Keratinocyte (primary cell): ENCODE results near the gene GTF3C4. TPM values are rescaled to one million over a fixed set of nuclear protein-coding genes. Genes with fewer than 3 reads are reported as not detected.

Experiments
- DNase-seq: peaks from one replicate; pipeline ENCODE4 v3.0.0-alpha.2; 2011; ENCODE audit warnings: low read depth, missing footprints, low spot score
- FAIRE-seq: peaks from 2 replicates; lab custom pipeline; 2011; peaks lifted over from hg19 to GRCh38; lab: Jason Lieb, UNC
- H2AFZ ChIP-seq: 2 replicates; pipeline ENCODE4 v1.6.0; 2012; ENCODE audit warnings: low read length, control low read depth, inconsistent platforms; ENCODE audit not compliant: control insufficient read depth
- H3K27ac ChIP-seq: 2 replicates; pipeline ENCODE4 v1.5.1; 2011; ENCODE audit warnings: low read length; ENCODE audit not compliant: control insufficient read depth, insufficient read depth
- H3K27me3 ChIP-seq: 3 replicates; pipeline ENCODE4 v1.6.0; 2011; ENCODE audit warnings: low read length; ENCODE audit not compliant: control insufficient read depth, insufficient read depth; ENCODE audit errors: extremely low read depth
- H3K36me3 ChIP-seq, 2 experiments: 2 replicates in 1 of 2; 3 replicates in 1 of 2; pipeline ENCODE4 v1.5.1; 2011; ENCODE audit warnings: low read length in 2 of 2, mild to moderate bottlenecking in 1 of 2; ENCODE audit not compliant: control insufficient read depth in 2 of 2, insufficient read depth in 2 of 2; ENCODE audit errors: extremely low read depth in 1 of 2
- H3K4me1 ChIP-seq: 3 replicates; pipeline ENCODE4 v1.5.1; 2011; ENCODE audit warnings: low read length; ENCODE audit not compliant: control insufficient read depth, insufficient read depth; ENCODE audit errors: extremely low read depth
- H3K4me2 ChIP-seq: 3 replicates; pipeline ENCODE4 v1.6.0; 2011; ENCODE audit warnings: low read depth, low read length; ENCODE audit not compliant: control insufficient read depth, insufficient read depth; ENCODE audit errors: extremely low read depth
- H3K4me3 ChIP-seq, 3 experiments: fragments of 200-600 bp in 1 of 3; sonication (generic) in 1 of 3; 2 replicates in 2 of 3; 3 replicates in 1 of 3; pipeline ENCODE4 v1.5.1; 2011 to 2016; ENCODE audit warnings: low read length in 3 of 3, mild to moderate bottlenecking in 3 of 3, control low read depth in 2 of 3, inconsistent platforms in 1 of 3, low read depth in 1 of 3, mixed read lengths in 1 of 3, mixed run types in 1 of 3, moderate library complexity in 1 of 3; ENCODE audit not compliant: control insufficient read depth in 2 of 3, insufficient read depth in 2 of 3; ENCODE audit errors: extremely low read depth in 1 of 3
- H3K79me2 ChIP-seq: 2 replicates; pipeline ENCODE4 v1.6.0; 2012; ENCODE audit warnings: low read length; ENCODE audit not compliant: control insufficient read depth, insufficient read depth
- H3K9ac ChIP-seq: 3 replicates; pipeline ENCODE4 v1.6.0; 2011; ENCODE audit warnings: low read length; ENCODE audit not compliant: control insufficient read depth, insufficient read depth; ENCODE audit errors: extremely low read depth
- H3K9me1 ChIP-seq: 3 replicates; pipeline ENCODE4 v1.6.0; 2011; ENCODE audit warnings: low read length; ENCODE audit not compliant: control insufficient read depth, insufficient read depth; ENCODE audit errors: extremely low read depth
- H3K9me3 ChIP-seq: 2 replicates; pipeline ENCODE4 v1.5.1; 2012; ENCODE audit warnings: low read depth, low read length; ENCODE audit not compliant: control insufficient read depth
- H4K20me1 ChIP-seq: 3 replicates; pipeline ENCODE4 v1.6.0; 2011; ENCODE audit warnings: low read length; ENCODE audit not compliant: control insufficient read depth, insufficient read depth; ENCODE audit errors: extremely low read depth
- CTCF ChIP-seq, 3 experiments: IDR thresholded peaks in 1 of 3; conservative IDR thresholded peaks in 1 of 3; optimal IDR thresholded peaks in 1 of 3; 2 replicates in 2 of 3; 3 replicates in 1 of 3; pipeline versions ENCODE3 to v1.5.1; 2011; ENCODE audit warnings: low read length in 3 of 3, mild to moderate bottlenecking in 3 of 3, moderate library complexity in 2 of 3, control low read depth in 1 of 3, inconsistent platforms in 1 of 3; ENCODE audit not compliant: insufficient read depth in 2 of 3; ENCODE audit errors: extremely low read depth in 1 of 3
- EZH2 ChIP-seq: IDR thresholded peaks from one replicate; pipeline ENCODE4 v1.6.1; 2012; ENCODE audit warnings: inconsistent platforms, mild to moderate bottlenecking, low read length, moderate library complexity
- dilution Hi-C: fragments of 300-500 bp; cut with MboI; formaldehyde crosslinking; loops from one replicate; pipeline ENCODE4 v1.7.0; 2020; ENCODE audit warnings: low sequenced_read_pairs; ENCODE audit not compliant: extremely low pct_ligation_motif_present
- polyA plus RNA-seq, 5 experiments: library from polyadenylated mRNA; depleted of rRNA in 3 of 5; stranded (reverse) in 3 of 5; stranded (forward) in 1 of 5; unstranded in 1 of 5; fragments of >200 nt; gene quantifications; 1 replicate in 1 of 5; 2 replicates in 3 of 5; 3 replicates in 1 of 5; pipeline versions ENCODE4 v1.2.1 to v1.2.3, GENCODE V29; 2011 to 2012; ENCODE audit warnings: missing spikeins in 2 of 5, low read depth in 1 of 5, low replicate concordance in 1 of 5

Gene GTF3C4
- polyA plus RNA-seq, 1 donor (not counting 4 experiments of a cell fraction or from before 2014, with no cell fraction given) = 7.7 TPM

- no peak overlapping the region for H3K4me3 ChIP-seq
- no peaks in the 10 kb centered on the region for H3K79me2 ChIP-seq
- FAIRE-seq = no peak
- H3K27me3 ChIP-seq = peaks cover 37% of the 10 kb centered on the region
- no peak overlapping the region for H3K9ac ChIP-seq
- H3K27ac ChIP-seq = no peak overlapping the region
- no peaks in the 10 kb centered on the region for H3K9me1 ChIP-seq
- no peaks in the 10 kb centered on the region for H4K20me1 ChIP-seq
- dilution Hi-C loops = no loop called here
- no peak for DNase-seq
- TF ChIP-seq CTCF (optimal IDR thresholded peaks at IDR 0.05 in 1 of 3, IDR thresholded peaks at IDR 0.05 in 1 of 3, conservative IDR thresholded peaks at IDR 0.05 in 1 of 3; ENCODE audit: extremely low read depth in 1 of 3, insufficient read depth in 2 of 3, low read length in 3 of 3) = no peak
- no peak for TF ChIP-seq EZH2
- H3K36me3 ChIP-seq = no peaks in the 10 kb centered on the region
- no peaks in the 10 kb centered on the region for H3K9me3 ChIP-seq
- no peak overlapping the region for H2AFZ ChIP-seq
- peak overlapping the region; percentile 29 for H3K4me2 ChIP-seq
- H3K4me1 ChIP-seq = peaks cover 21% of the 10 kb centered on the region
Measured at GRCh38 chr9:132729235-132729890, 59.1 kb downstream of the GTF3C4 start.

- no peaks in the 10 kb centered on the region for H3K9me1 ChIP-seq
- dilution Hi-C loops = no loop called here
- no peak for FAIRE-seq
- no peaks in the 10 kb centered on the region for H3K9me3 ChIP-seq
- peak; percentile 6 for TF ChIP-seq EZH2
- no peak for TF ChIP-seq CTCF (optimal IDR thresholded peaks at IDR 0.05 in 1 of 3, IDR thresholded peaks at IDR 0.05 in 1 of 3, conservative IDR thresholded peaks at IDR 0.05 in 1 of 3; ENCODE audit: extremely low read depth in 1 of 3, insufficient read depth in 2 of 3, low read length in 3 of 3)
- peaks cover 37% of the 10 kb centered on the region for H3K27me3 ChIP-seq
- no peaks in the 10 kb centered on the region for H3K79me2 ChIP-seq
- H3K9ac ChIP-seq = no peak overlapping the region
- H4K20me1 ChIP-seq = no peaks in the 10 kb centered on the region
- peak overlapping the region; percentile 30 for H3K4me2 ChIP-seq
- H3K36me3 ChIP-seq = no peaks in the 10 kb centered on the region
- H3K4me3 ChIP-seq = no peak overlapping the region
- H3K4me1 ChIP-seq = peaks cover 21% of the 10 kb centered on the region
- DNase-seq = no peak
- no peak overlapping the region for H2AFZ ChIP-seq
- no peak overlapping the region for H3K27ac ChIP-seq
Measured at GRCh38 chr9:132730054-132731033, 60.1 kb downstream of the GTF3C4 start.
